ENCODE results near the gene SMPD2. TPM values are rescaled to one million over a fixed set of nuclear protein-coding genes. Genes with fewer than 3 reads are reported as not detected.

Gene SMPD2
- total and polyA plus RNA-seq, 9 of the 15 experiments (the other 6 are each of a cell fraction or from before 2014, with no cell fraction given): 0.13 to 21.8 (median 18.3) TPM

GRCh38 chr6:109440331-109441068, at the start of gene SMPD2, which contains the start of gene PPIL6 (continued):
- peak in 1 of 2 experiments; percentile 89; a peak in 2 of 4 replicates for TF ChIP-seq HDAC1 (IDR thresholded peaks at IDR 0.05)
- peak; percentile 32 to 87; a peak in 1 of 4 replicates for TF ChIP-seq TEAD1 (CRISPR knock-in tag; IDR thresholded peaks at IDR 0.05)
- no peak for TF ChIP-seq MCM7 (IDR thresholded peaks at IDR 0.05)
- peak in 1 of 2 experiments; percentile 13; a peak in 2 of 4 replicates for TF ChIP-seq UBTF (IDR thresholded peaks at IDR 0.05; ENCODE audit: borderline replicate concordance in 1 of 2, low read depth in 2 of 2, low read length in 2 of 2)
- no peak for TF ChIP-seq MEF2A (IDR thresholded peaks at IDR 0.05; ENCODE audit: control insufficient read depth, low read depth, low read length)
- TF ChIP-seq SAFB2 (IDR thresholded peaks at IDR 0.05; ENCODE audit: borderline replicate concordance, low read depth, low read length, severe bottlenecking): no peak
- TF ChIP-seq POLR3A (IDR thresholded peaks at IDR 0.05; ENCODE audit: borderline replicate concordance, extremely low read depth, insufficient read depth, insufficient read length): no peak
- peak; percentile 18; the same call in 1 of the 2 replicates for TF ChIP-seq HNRNPL (IDR thresholded peaks at IDR 0.05; ENCODE audit: low read depth, low read length)
- peak; percentile 87 for TF ChIP-seq RBFOX2 (IDR thresholded peaks at IDR 0.05; ENCODE audit: low read depth, low read length)
- no peak for TF ChIP-seq CBX8 (IDR thresholded peaks at IDR 0.05; ENCODE audit: borderline replicate concordance, extremely low read depth, low read depth, low read length, poor library complexity, severe bottlenecking)
- peak; percentile 70; the same call in 1 of the 2 replicates for TF ChIP-seq NR1H2 (CRISPR knock-in tag; IDR thresholded peaks at IDR 0.05)
- no peak for TF ChIP-seq MIER1 (IDR thresholded peaks at IDR 0.05; ENCODE audit: low read depth)
- TF ChIP-seq ZBTB7A (IDR thresholded peaks at IDR 0.05; ENCODE audit: borderline replicate concordance, control insufficient read depth, low read depth, low read length): peak; percentile 94
- no peak for TF ChIP-seq CREB3 (tag; conservative IDR thresholded peaks at IDR 0.05; ENCODE audit: low read depth)
- TF ChIP-seq ESRRA (IDR thresholded peaks at IDR 0.05; ENCODE audit: borderline replicate concordance, low read depth): peak; percentile 52; the same call in 1 of the 2 replicates
- TF ChIP-seq MLLT1 (IDR thresholded peaks at IDR 0.05): no peak
- TF ChIP-seq ZBTB8A (IDR thresholded peaks at IDR 0.05; ENCODE audit: partially characterized antibody): no peak
- TF ChIP-seq ZNF232 (CRISPR knock-in tag; IDR thresholded peaks at IDR 0.05): peak; percentile 91
- TF ChIP-seq YBX1 (IDR thresholded peaks at IDR 0.05): no peak
- TF ChIP-seq NRF1 (conservative IDR thresholded peaks at IDR 0.05 in 1 of 2, IDR thresholded peaks at IDR 0.05 in 1 of 2): peak; percentile 6 to 46; a peak in 2 of 4 replicates
- TF ChIP-seq TAF1 (IDR thresholded peaks at IDR 0.05; ENCODE audit: control insufficient read depth, extremely low read depth, insufficient read depth, low read length, severe bottlenecking): peak; percentile 48
- TF ChIP-seq HCFC1 (IDR thresholded peaks at IDR 0.05; ENCODE audit: low read depth, low read length): peak; percentile 26
